GM18951 (cell line): ENCODE results near the gene FOXN3.

Experiments
- POLR2A ChIP-seq: IDR thresholded peaks from 4 replicates; pipeline ENCODE4 v1.6.1; 2011; ENCODE audit warnings: mild to moderate bottlenecking; ENCODE audit not compliant: insufficient read length, insufficient read depth; ENCODE audit errors: extremely low read depth
- in situ Hi-C: fragments of 300-500 bp; cut with MboI; formaldehyde crosslinking; loops from one replicate; pipeline ENCODE4 v1.12.0; 2022; ENCODE audit warnings: low sequenced_read_pairs, mixed read lengths, inconsistent platforms; ENCODE audit not compliant: unreplicated experiment

FOXN3 gene

GRCh38 chr14:89194376-89194775 lies 222.7 kb downstream of the FOXN3 start:
- no peak for TF ChIP-seq POLR2A
- in situ Hi-C loops: no loop called here

GRCh38 chr14:89190765-89191513 lies 226.1 kb downstream of the FOXN3 start:
- no peak for TF ChIP-seq POLR2A
- in situ Hi-C loops: no loop called here

- in situ Hi-C loops: no loop called here
Observed at GRCh38 chr14:89188492-89188891, 228.5 kb downstream of the FOXN3 start.

GRCh38 chr14:89187501-89187900 lies 229.5 kb downstream of the FOXN3 start:
- in situ Hi-C loops: no loop called here
- no peak for TF ChIP-seq POLR2A

More at GRCh38 chr14:89188492-89188891, 228.5 kb downstream of the FOXN3 start:
- TF ChIP-seq POLR2A: no peak

- in situ Hi-C loops: no loop called here
- TF ChIP-seq POLR2A: no peak
Observed at GRCh38 chr14:89186856-89187376, 230.1 kb downstream of the FOXN3 start.

- in situ Hi-C loops: no loop called here
- no peak for TF ChIP-seq POLR2A
Observed at GRCh38 chr14:89185919-89186855, 230.8 kb downstream of the FOXN3 start.

- TF ChIP-seq POLR2A: no peak
- in situ Hi-C loops: no loop called here
Observed at GRCh38 chr14:89184952-89185351, 232.1 kb downstream of the FOXN3 start.

- in situ Hi-C loops: no loop called here
- TF ChIP-seq POLR2A: no peak
Observed at GRCh38 chr14:89182326-89182725, 234.7 kb downstream of the FOXN3 start.

GRCh38 chr14:89180546-89180945 lies 236.5 kb downstream of the FOXN3 start:
- in situ Hi-C loops: no loop called here
- TF ChIP-seq POLR2A: no peak

- TF ChIP-seq POLR2A: no peak
- in situ Hi-C loops: no loop called here
Observed at GRCh38 chr14:89179891-89180404, 237.1 kb downstream of the FOXN3 start.

- TF ChIP-seq POLR2A: no peak
- in situ Hi-C loops: no loop called here
Observed at GRCh38 chr14:89178800-89179535, 238.1 kb downstream of the FOXN3 start.

GRCh38 chr14:89178376-89178775 lies 238.7 kb downstream of the FOXN3 start:
- in situ Hi-C loops: no loop called here
- TF ChIP-seq POLR2A: no peak
